HepG2 (cell line): ENCODE results near the gene WDR76. TPM values are rescaled to one million over a fixed set of nuclear protein-coding genes. Genes with fewer than 3 reads are reported as not detected.
A peak's percentile ranks its signal among the peaks of the same experiment; 100 is the strongest.

Source experiments
- ARNTL ChIP-seq: sonication (generic); formaldehyde crosslinking; IDR thresholded peaks from 2 replicates; pipeline ENCODE4 v1.4.0; 2020; ENCODE audit warnings: mild to moderate bottlenecking, missing genetic modification reagents
- CHCHD3 ChIP-seq: sonication (generic); formaldehyde crosslinking; IDR thresholded peaks from 2 replicates; pipeline ENCODE4 v1.8.0; 2022; ENCODE audit warnings: mild to moderate bottlenecking, missing genetic modification reagents, moderate library complexity
- CREM ChIP-seq, 2 experiments: sonication (generic) in 1 of 2; formaldehyde crosslinking in 1 of 2; IDR thresholded peaks; 2 replicates each; pipeline versions ENCODE4 v1.4.0 to v1.6.1; 2016 to 2020; ENCODE audit warnings: antibody characterized with exemption in 1 of 2, mild to moderate bottlenecking in 1 of 2, missing genetic modification reagents in 1 of 2
- DPF2 ChIP-seq: sonication (generic); formaldehyde crosslinking; IDR thresholded peaks from 2 replicates; pipeline ENCODE4 v1.4.0; 2020; ENCODE audit warnings: mild to moderate bottlenecking, low read depth, missing genetic modification reagents, borderline replicate concordance
- EHMT2 ChIP-seq: fragments of 200-600 bp; sonication (generic); IDR thresholded peaks from 2 replicates; pipeline ENCODE4 v1.7.0; 2017; ENCODE audit warnings: antibody characterized with exemption, low read depth, low read length, borderline replicate concordance
- ETV6 ChIP-seq: sonication (generic); formaldehyde crosslinking; conservative IDR thresholded peaks from 2 replicates; pipeline ENCODE4 v1.4.0; 2020; ENCODE audit warnings: missing genetic modification reagents
- HNRNPL ChIP-seq: fragments of 200-400 bp; formaldehyde crosslinking; IDR thresholded peaks from 2 replicates; pipeline ENCODE4 v1.6.1; 2017; ENCODE audit warnings: mild to moderate bottlenecking, low read depth, low read length
- NAIF1 ChIP-seq: sonication (generic); formaldehyde crosslinking; IDR thresholded peaks from 2 replicates; pipeline ENCODE4 v1.5.0; 2020; ENCODE audit warnings: mild to moderate bottlenecking, missing genetic modification reagents, borderline replicate concordance
- RBFOX2 ChIP-seq: fragments of 200-400 bp; formaldehyde crosslinking; IDR thresholded peaks from 2 replicates; pipeline ENCODE4 v1.6.1; 2017; ENCODE audit warnings: low read depth, mild to moderate bottlenecking, low read length
- RFX3 ChIP-seq: IDR thresholded peaks from 2 replicates; pipeline ENCODE4 v1.6.1; 2016; ENCODE audit warnings: missing biosample characterization, missing genetic modification reagents
- RFXANK ChIP-seq: IDR thresholded peaks from 2 replicates; pipeline ENCODE4 v1.6.1; 2016
- TOE1 ChIP-seq: sonication (generic); formaldehyde crosslinking; IDR thresholded peaks from 2 replicates; pipeline ENCODE4 v1.4.0; 2020; ENCODE audit warnings: mild to moderate bottlenecking, missing genetic modification reagents
- ZNF569 ChIP-seq: sonication (generic); formaldehyde crosslinking; IDR thresholded peaks from 2 replicates; pipeline ENCODE4 v1.5.0; 2020; ENCODE audit warnings: mild to moderate bottlenecking, missing genetic modification reagents, moderate library complexity, borderline replicate concordance
- ZNF737 ChIP-seq: sonication (generic); formaldehyde crosslinking; IDR thresholded peaks from 2 replicates; pipeline ENCODE4 v1.5.0; 2020; ENCODE audit warnings: missing genetic modification reagents, mild to moderate bottlenecking, borderline replicate concordance
- ZNF768 ChIP-seq: sonication (generic); formaldehyde crosslinking; IDR thresholded peaks from 2 replicates; pipeline ENCODE4 v1.4.0; 2020; ENCODE audit warnings: missing genetic modification reagents
- ZNF841 ChIP-seq: sonication (generic); formaldehyde crosslinking; IDR thresholded peaks from 2 replicates; pipeline ENCODE4 v1.8.1; 2023; ENCODE audit warnings: missing genetic modification reagents, borderline replicate concordance
- polyA plus RNA-seq, 8 experiments: library from polyadenylated mRNA; depleted of rRNA in 3 of 8; stranded (reverse) in 7 of 8; unstranded in 1 of 8; fragments of >200 nt; fragmentation: Illumina TruSeq in 4 of 8; extraction: Trizol in 4 of 8; gene quantifications; 2 replicates each; pipeline versions ENCODE4 v1.2.1 to v1.2.3, GENCODE V29; 2011 to 2016; ENCODE audit warnings: low read depth in 4 of 8, missing spikeins in 1 of 8, mixed read lengths in 1 of 8; ENCODE audit not compliant: insufficient read depth in 1 of 8
- total RNA-seq, 5 experiments: library from RNA; depleted of rRNA; stranded (reverse); fragments of >200 nt; fragmentation: Illumina TruSeq; extraction: Trizol; gene quantifications; 2 replicates each; pipeline ENCODE4 v1.2.3, GENCODE V29; 2016; ENCODE audit warnings: low read depth in 1 of 5
- TF ChIP-seq, protein P1 (sequence below): sonication (generic); formaldehyde crosslinking; IDR thresholded peaks from 2 replicates; pipeline ENCODE4 v1.5.0; 2020; ENCODE audit warnings: mild to moderate bottlenecking, missing genetic modification reagents
- TF ChIP-seq, protein P2 (sequence below): sonication (generic); formaldehyde crosslinking; IDR thresholded peaks from 2 replicates; pipeline ENCODE4 v1.4.0; 2020; ENCODE audit warnings: mild to moderate bottlenecking, missing genetic modification reagents
- TF ChIP-seq, protein P3 (sequence below): IDR thresholded peaks from 2 replicates; pipeline ENCODE4 v1.6.1; 2016; ENCODE audit warnings: control low read depth
- TF ChIP-seq, protein P4 (sequence below): sonication (generic); formaldehyde crosslinking; IDR thresholded peaks from 2 replicates; pipeline ENCODE4 v1.8.1; 2023; ENCODE audit warnings: missing genetic modification reagents, mild to moderate bottlenecking, borderline replicate concordance

The WDR76 gene
- total and polyA plus RNA-seq, 2 of the 13 experiments (the other 11 are each of a cell fraction or from before 2014, with no cell fraction given) = 1.1 to 9.7 TPM

DNA sequence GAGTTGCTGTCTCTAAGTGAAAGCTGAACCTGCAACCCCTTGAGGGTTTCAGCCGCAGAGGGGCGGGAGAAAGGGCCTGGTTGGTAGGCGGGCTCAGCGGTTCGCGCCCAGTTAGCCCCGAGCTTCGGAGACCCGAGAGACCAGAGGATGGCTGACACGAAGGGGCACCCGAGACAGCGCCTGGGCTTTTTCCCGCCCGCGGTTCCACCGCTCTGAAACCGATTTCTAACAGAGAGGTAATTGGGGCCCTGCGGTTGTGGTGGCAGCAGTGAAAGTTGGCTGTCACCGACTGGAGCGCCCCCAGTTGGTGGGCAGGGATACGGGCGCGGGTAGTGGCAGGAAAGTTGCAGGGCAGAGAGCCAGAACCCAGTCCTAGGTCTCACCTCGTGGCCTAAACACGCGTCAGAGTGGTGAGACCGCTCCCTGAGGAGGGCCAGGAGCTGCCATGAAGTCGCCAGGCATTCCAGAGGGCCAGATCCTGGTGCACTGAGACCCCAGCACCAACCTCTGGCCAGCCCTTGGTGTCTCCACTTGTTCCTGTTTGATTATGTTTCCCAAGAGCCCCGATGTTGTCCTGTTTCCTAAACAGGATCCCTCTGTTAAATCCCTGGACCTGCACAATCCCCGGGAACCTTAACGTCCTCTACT lies 49.4 kb upstream of the WDR76 start (continued):
- TF ChIP-seq, protein P1, sequence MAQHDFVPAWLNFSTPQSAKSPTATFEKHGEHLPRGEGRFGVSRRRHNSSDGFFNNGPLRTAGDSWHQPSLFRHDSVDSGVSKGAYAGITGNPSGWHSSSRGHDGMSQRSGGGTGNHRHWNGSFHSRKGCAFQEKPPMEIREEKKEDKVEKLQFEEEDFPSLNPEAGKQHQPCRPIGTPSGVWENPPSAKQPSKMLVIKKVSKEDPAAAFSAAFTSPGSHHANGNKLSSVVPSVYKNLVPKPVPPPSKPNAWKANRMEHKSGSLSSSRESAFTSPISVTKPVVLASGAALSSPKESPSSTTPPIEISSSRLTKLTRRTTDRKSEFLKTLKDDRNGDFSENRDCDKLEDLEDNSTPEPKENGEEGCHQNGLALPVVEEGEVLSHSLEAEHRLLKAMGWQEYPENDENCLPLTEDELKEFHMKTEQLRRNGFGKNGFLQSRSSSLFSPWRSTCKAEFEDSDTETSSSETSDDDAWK (CRISPR knock-in tag) = no peak
- TF ChIP-seq TOE1 (CRISPR knock-in tag) (no peak), CREM (IDR thresholded peaks at IDR 0.05) (no peak), CREM (CRISPR knock-in tag; IDR thresholded peaks at IDR 0.05) (no peak), EHMT2 (no peak), RFX3 (CRISPR knock-in tag) (no peak), ZNF737 (CRISPR knock-in tag) (no peak), RBFOX2 (peak; percentile 51), ZNF841 (CRISPR knock-in tag) (no peak), DPF2 (CRISPR knock-in tag) (0 out of 2 replicates have a peak, but pooled peaks have one; percentile 17), ETV6 (CRISPR knock-in tag) (no peak; the same call in 1 of the 2 replicates), ZNF569 (CRISPR knock-in tag) (no peak), CHCHD3 (CRISPR knock-in tag) (no peak), RFXANK (CRISPR knock-in tag) (no peak), ZNF768 (CRISPR knock-in tag) (peak; percentile 42; the same call in 1 of the 2 replicates), HNRNPL (peak; percentile 92), ARNTL (peak; percentile 80), NAIF1 (CRISPR knock-in tag) (no peak)
- TF ChIP-seq, protein P2, sequence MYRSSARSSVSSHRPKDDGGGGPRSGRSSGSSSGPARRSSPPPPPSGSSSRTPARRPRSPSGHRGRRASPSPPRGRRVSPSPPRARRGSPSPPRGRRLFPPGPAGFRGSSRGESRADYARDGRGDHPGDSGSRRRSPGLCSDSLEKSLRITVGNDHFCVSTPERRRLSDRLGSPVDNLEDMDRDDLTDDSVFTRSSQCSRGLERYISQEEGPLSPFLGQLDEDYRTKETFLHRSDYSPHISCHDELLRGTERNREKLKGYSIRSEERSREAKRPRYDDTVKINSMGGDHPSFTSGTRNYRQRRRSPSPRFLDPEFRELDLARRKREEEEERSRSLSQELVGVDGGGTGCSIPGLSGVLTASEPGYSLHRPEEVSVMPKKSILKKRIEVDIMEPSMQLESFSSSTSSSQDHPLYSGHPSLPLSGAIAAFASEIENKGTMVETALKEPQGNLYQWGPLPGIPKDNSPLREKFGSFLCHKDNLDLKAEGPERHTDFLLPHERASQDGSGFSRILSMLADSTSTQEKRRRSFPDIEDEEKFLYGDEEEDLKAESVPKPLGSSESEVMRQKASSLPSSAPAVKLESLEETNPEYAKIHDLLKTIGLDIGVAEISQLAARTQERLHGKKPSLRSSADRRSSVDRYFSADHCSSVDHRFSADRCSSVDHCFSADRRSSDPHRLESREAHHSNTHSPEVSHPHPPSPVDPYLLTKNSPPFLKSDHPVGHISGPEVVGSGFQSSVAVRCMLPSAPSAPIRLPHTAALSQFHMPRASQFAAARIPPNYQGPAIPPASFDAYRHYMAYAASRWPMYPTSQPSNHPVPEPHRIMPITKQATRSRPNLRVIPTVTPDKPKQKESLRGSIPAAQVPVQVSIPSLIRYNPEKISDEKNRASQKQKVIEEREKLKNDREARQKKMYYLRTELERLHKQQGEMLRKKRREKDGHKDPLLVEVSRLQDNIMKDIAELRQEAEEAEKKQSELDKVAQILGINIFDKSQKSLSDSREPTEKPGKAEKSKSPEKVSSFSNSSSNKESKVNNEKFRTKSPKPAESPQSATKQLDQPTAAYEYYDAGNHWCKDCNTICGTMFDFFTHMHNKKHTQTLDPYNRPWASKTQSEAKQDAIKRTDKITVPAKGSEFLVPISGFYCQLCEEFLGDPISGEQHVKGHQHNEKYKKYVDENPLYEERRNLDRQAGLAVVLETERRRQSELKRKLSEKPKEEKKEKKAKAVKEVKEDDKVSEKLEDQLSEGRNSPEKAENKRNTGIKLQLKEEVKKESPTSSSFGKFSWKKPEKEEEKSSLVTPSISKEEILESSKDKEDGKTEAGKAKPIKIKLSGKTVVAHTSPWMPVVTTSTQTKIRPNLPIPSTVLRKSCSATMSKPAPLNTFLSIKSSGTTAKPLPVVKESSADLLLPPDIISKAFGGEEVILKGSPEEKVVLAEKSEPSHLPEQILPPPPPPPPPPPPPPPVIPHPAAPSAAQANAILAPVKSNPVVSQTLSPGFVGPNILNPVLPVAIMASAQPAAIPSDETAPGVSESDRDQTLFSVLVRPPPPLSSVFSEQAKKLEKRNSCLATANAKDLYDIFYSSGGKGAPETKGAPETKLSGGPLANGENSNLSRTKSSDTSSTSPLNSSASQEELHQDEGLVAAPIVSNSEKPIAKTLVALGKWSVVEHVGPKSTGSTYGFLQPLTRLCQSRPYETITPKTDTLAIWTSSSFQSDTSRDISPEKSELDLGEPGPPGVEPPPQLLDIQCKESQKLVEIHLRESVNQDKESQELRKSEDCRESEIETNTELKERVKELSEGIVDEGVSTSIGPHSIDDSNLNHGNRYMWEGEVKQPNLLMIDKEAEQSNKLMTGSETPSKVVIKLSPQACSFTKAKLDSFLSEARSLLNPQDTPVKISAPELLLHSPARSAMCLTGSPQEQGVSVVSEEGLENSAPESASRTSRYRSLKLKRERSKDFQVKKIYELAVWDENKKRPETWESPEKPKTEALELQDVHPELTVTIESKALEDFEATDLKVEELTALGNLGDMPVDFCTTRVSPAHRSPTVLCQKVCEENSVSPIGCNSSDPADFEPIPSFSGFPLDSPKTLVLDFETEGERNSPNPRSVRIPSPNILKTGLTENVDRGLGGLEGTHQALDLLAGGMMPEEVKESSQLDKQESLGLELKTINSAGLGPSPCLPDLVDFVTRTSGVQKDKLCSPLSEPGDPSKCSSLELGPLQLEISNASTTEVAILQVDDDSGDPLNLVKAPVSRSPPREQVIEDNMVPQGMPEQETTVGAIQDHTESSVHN (CRISPR knock-in tag) = 0 out of 2 replicates have a peak, but pooled peaks have one; percentile 64
- TF ChIP-seq, protein P3, sequence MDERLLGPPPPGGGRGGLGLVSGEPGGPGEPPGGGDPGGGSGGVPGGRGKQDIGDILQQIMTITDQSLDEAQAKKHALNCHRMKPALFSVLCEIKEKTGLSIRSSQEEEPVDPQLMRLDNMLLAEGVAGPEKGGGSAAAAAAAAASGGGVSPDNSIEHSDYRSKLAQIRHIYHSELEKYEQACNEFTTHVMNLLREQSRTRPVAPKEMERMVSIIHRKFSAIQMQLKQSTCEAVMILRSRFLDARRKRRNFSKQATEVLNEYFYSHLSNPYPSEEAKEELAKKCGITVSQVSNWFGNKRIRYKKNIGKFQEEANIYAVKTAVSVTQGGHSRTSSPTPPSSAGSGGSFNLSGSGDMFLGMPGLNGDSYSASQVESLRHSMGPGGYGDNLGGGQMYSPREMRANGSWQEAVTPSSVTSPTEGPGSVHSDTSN (CRISPR knock-in tag) = no peak
- TF ChIP-seq, protein P4, sequence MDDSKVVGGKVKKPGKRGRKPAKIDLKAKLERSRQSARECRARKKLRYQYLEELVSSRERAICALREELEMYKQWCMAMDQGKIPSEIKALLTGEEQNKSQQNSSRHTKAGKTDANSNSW (CRISPR knock-in tag) = no peak
